Transverse colon (tissue), 4 donors: Measurements from ENCODE around the gene HNRNPH3. TPM values are rescaled to one million over a fixed set of nuclear protein-coding genes. Genes with fewer than 3 reads are reported as not detected.

Experiments used
- DNase-seq: peaks from one replicate; pipeline ENCODE4 v3.0.0-alpha.2; 2019
- H3K27ac ChIP-seq, 4 donors: fragments of 200-600 bp; sonication (generic); 2 replicates each; pipeline ENCODE4 v1.5.1; 2016 to 2018; ENCODE audit warnings: inconsistent platforms in 4 of 4
- H3K27me3 ChIP-seq: fragments of 200-600 bp; sonication (generic); 2 replicates; pipeline ENCODE4 v1.5.1; 2017; ENCODE audit warnings: inconsistent platforms
- H3K36me3 ChIP-seq, 4 donors: fragments of 200-600 bp; sonication (generic); 2 replicates each; pipeline ENCODE4 v1.5.1; 2017 to 2019; ENCODE audit warnings: inconsistent platforms in 4 of 4
- H3K4me1 ChIP-seq, 4 donors: fragments of 200-600 bp; sonication (generic); 2 replicates each; pipeline ENCODE4 v1.5.1; 2017 to 2020; ENCODE audit warnings: inconsistent platforms in 4 of 4
- H3K4me3 ChIP-seq, 4 donors: fragments of 200-600 bp; sonication (generic); 1 replicate in 1 of 4; 2 replicates in 3 of 4; pipeline versions ENCODE4 v1.5.1 to v1.6.1; 2017 to 2019; ENCODE audit warnings: inconsistent platforms in 4 of 4
- H3K9me3 ChIP-seq, 2 donors: fragments of 200-600 bp; sonication (generic); 2 replicates each; pipeline ENCODE4 v1.5.1; 2017 to 2019; ENCODE audit warnings: inconsistent platforms in 2 of 2
- EP300 ChIP-seq: sonication (generic); formaldehyde crosslinking; IDR thresholded peaks from one replicate; pipeline ENCODE4 v1.6.1; 2017; ENCODE audit warnings: antibody characterized with exemption, low read depth
- POLR2A ChIP-seq: fragments of 450-650 bp; IDR thresholded peaks from one replicate; pipeline ENCODE4 v1.6.1; 2016; ENCODE audit warnings: antibody characterized with exemption, mild to moderate bottlenecking, moderate library complexity
- POLR2AphosphoS5 ChIP-seq, 3 donors: sonication (generic); formaldehyde crosslinking; IDR thresholded peaks; one replicate each; pipeline ENCODE4 v1.6.1; 2016; ENCODE audit warnings: antibody characterized with exemption in 3 of 3
- WGBS, 2 donors: methylation state at CpG; one replicate each; pipeline ENCODE4 v1.1.5; 2018; ENCODE audit warnings: low coverage in 1 of 2; 5-methylcytosine and 5-hydroxymethylcytosine counted together
- in situ Hi-C, 4 donors: fragments of 200-750 bp; cut with MboI; loops; one replicate each; pipeline versions ENCODE4 v1.15.0 to v1.15.1; 2017; ENCODE audit warnings: low sequenced_read_pairs in 3 of 4, low pct_ligation_motif_present in 1 of 4, low pct_unique_long_range_greater_than_20kb in 1 of 4
- intact Hi-C: fragments of 100-400 bp; cut with DNase I; formaldehyde crosslinking; loops from one replicate; pipeline ENCODE4 v1.15.1; 2023; ENCODE audit warnings: low total_unique reads
- total RNA-seq, 4 donors: library from RNA; depleted of rRNA; stranded (reverse); fragments of >200 nt; gene quantifications; one replicate each; pipeline ENCODE4 v1.1.0, GENCODE V29; 2016
- TF ChIP-seq, protein P1 (sequence below), 5 experiments: fragments of 200-600 bp in 3 of 5; fragments of 450-650 bp in 2 of 5; sonication (generic) in 3 of 5; IDR thresholded peaks; 1 replicate in 2 of 5; 2 replicates in 3 of 5; pipeline ENCODE4 v1.5.1; 2016 to 2017; ENCODE audit warnings: antibody characterized with exemption in 5 of 5, inconsistent platforms in 3 of 5, mild to moderate bottlenecking in 2 of 5, moderate library complexity in 1 of 5

Gene HNRNPH3
- total RNA-seq, 4 donors from 2014 or later = 8.2 to 89.4 (median 57.1) TPM

DNA sequence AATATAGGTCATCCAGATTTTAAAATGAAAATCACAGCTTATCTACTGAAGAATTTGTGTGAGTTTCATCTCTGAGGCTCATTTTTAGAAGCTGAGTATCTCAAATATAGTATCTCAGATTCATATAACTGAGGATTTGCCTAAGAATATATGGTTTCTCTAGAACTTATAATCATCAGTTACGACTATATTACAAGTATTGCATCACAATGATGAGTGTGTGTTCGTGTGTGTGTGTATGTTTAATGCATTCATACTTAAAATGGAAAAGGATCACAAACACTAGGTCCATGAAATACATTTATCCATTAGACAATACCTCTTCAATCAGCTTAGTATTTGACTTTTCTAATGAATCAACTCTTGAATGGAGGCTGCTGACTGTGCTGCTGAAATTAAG is 53.9 kb downstream of the HNRNPH3 start:
- intact Hi-C loops (no loop called here), in situ Hi-C loops (no loop called here)
- DNase-seq = no peak
- Histone ChIP-seq H3K27ac (no peak overlapping the region), H3K36me3 (peaks cover 0 to 53% (median 24%) of the 10 kb centered on the region in 4 donors), H3K27me3 (no peaks in the 10 kb centered on the region), H3K4me3 (no peak overlapping the region), H3K9me3 (no peaks in the 10 kb centered on the region), H3K4me1 (no peaks in the 10 kb centered on the region)
- TF ChIP-seq, protein P1, sequence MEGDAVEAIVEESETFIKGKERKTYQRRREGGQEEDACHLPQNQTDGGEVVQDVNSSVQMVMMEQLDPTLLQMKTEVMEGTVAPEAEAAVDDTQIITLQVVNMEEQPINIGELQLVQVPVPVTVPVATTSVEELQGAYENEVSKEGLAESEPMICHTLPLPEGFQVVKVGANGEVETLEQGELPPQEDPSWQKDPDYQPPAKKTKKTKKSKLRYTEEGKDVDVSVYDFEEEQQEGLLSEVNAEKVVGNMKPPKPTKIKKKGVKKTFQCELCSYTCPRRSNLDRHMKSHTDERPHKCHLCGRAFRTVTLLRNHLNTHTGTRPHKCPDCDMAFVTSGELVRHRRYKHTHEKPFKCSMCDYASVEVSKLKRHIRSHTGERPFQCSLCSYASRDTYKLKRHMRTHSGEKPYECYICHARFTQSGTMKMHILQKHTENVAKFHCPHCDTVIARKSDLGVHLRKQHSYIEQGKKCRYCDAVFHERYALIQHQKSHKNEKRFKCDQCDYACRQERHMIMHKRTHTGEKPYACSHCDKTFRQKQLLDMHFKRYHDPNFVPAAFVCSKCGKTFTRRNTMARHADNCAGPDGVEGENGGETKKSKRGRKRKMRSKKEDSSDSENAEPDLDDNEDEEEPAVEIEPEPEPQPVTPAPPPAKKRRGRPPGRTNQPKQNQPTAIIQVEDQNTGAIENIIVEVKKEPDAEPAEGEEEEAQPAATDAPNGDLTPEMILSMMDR (IDR thresholded peaks at IDR 0.05) = no peak
- no peak for TF ChIP-seq EP300
- no peak for TF ChIP-seq POLR2A
- no peak for TF ChIP-seq POLR2AphosphoS5 (IDR thresholded peaks at IDR 0.05)
- WGBS, 2 donors = 85 to 86% methylated on average over 2 of the region's 2 CpGs

Other genes starting within 250 kb of the HNRNPH3 start
- 1 to 10 TPM in 1 of 4 donors, under 1 TPM in 2, not detected in 1; 0.27 to 1.5 (median 0.79) TPM for gene MYPN, start 222.6 kb upstream of the HNRNPH3 start, total RNA-seq
- gene ATOH7, start 100.0 kb upstream of the HNRNPH3 start, total RNA-seq = under 1 TPM in 2 of 4 donors, not detected in 2; 0.27 to 0.79 TPM
- gene PBLD, start 864 bp downstream of the HNRNPH3 start, total RNA-seq = 100 to 1,000 TPM in 1 of 4 donors, 10 to 100 TPM in 3; 63.9 to 130 (median 76.5) TPM
- 10 to 100 TPM in 3 of 4 donors, 1 to 10 TPM in 1; 7.9 to 34.8 (median 22.8) TPM for gene RUFY2, start 75.2 kb downstream of the HNRNPH3 start, total RNA-seq
- 1 to 10 TPM in 3 of 4 donors, under 1 TPM in 1; 0.20 to 6.7 (median 1.9) TPM for gene DNA2, start 139.9 kb downstream of the HNRNPH3 start, total RNA-seq
- 10 to 100 TPM; 13.1 to 43.8 (median 20.8) TPM for gene SLC25A16, start 195.5 kb downstream of the HNRNPH3 start, total RNA-seq
- gene TET1, start 228.3 kb downstream of the HNRNPH3 start, total RNA-seq = 1 to 10 TPM; 1.5 to 3.3 (median 1.5) TPM